Stimulated activated CD4-positive, alpha-beta T cell treated with anti-CD3 and anti-CD28 coated beads, Interleukin-12 subunit alpha, Interleukin-12 subunit beta, amount 100 ng/mL, for 24 hours (primary cell): ENCODE measurements around the gene DNAJB13.

Experiments
- DNase-seq, 2 experiments: peaks; one replicate each; pipeline ENCODE4 v3.0.0-alpha.2; 2020; ENCODE audit warnings: low read depth in 2 of 2

The DNAJB13 gene

DNA sequence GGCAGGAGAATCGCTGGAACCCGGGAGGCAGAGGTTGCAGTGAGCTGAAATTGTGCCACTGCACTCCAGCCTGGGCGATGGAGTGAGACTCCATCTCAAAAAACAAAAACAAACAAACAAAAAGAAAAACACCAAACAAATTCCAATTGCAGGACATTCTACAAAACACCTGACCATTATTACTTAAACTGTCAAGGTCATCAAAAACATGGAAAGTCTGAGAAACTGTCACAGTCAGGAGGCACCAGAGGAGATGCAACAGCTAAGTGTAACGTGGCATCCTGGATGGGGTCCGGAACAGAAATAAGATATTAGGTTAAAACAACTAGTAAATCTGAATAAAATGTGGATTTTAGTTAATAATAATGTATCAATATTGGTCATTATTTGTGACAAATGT, 914 bp upstream of the DNAJB13 start:
- DNase-seq: no peak

DNA sequence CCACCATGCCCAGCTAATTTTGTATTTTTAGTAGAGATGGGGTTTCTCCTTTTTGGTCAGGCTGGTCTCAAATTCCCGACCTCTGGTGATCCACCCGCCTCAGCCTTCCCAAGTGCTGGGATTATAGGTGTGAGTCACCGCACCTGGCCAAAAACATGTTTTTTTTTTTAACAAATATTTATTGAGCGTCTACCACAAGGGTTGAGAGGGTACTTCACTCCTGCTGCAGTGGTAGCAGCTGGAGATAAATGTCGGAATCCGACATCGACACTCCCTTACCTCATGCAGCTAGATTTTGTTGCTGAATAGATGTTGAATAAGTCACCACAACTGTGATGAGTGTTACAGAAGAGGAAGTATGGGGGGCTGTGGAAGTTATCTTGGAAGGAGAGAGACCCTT, 971 bp downstream of the DNAJB13 start:
- no peak for DNase-seq

DNA sequence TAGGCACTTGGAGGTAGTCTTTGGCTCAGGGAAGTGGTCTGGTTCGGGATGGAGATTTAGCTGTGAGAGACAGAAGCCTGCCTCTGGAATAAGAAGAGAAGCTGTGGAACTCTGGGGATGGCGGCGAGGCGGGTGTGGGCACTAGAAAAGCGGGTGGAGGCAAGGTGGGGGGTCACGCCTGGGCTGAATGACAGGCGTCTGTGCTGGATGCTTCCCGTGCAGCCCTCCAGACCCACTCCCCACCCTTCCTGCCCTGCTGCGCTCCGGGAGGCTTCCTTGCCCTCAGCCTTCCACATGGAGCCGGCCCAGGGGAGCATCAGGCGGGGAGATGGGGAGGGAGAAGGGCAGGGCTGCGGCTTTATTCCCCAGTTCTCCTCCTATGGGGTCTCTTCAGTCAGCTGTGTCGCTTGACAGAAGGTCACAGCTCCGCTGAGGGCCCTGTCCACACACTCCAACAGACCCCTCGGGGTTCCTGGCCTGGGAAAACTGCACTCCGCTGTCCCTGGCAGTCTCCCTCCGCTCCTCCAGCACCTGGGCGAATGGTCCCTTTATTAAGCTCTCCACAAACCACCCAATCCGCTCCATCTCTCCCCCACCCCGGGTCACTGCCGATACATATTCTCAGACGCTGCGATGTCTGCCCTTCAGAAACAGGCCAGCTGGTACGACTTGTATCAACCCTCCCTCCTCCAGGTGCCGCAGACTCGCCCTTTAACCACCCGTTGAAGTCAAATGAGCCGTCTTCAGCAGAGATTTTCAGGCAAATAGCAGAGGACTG, 6.2 kb downstream of the DNAJB13 start:
- no peak for DNase-seq

DNA sequence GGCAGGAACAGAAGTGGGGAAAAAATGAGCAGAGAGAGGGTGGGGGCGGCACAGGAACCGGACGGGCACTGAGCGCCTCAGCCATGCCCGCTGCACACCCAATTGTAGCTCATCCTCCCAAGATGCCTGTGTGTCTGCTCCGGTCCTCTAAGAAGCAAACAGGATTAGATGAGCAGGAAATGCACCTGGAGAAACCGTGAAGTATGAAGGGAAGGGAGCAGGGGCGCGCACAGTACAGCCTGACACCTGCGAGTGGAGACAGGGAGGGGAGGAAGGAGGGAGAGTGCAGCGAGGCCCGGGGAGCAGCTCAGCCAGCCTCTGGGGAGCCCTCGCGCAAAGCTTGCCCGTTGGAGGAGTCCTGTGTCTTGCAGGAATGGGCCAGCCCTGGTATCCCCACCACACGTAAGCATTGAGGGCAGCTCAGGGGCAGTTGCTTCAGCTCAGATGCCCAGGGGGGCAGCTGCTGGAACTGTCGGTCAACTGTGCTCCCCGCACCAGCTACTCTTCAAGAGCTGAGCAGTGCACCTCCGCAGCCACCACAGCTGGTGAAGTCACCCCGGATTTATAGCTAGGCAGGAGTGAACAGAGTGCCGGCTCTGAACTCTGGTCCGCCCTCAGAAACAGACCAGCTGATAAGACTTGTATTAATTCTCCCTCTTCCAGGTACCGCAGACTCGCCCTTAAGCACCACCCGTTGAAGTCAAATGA, 7.0 kb downstream of the DNAJB13 start:
- no peak for DNase-seq

DNA sequence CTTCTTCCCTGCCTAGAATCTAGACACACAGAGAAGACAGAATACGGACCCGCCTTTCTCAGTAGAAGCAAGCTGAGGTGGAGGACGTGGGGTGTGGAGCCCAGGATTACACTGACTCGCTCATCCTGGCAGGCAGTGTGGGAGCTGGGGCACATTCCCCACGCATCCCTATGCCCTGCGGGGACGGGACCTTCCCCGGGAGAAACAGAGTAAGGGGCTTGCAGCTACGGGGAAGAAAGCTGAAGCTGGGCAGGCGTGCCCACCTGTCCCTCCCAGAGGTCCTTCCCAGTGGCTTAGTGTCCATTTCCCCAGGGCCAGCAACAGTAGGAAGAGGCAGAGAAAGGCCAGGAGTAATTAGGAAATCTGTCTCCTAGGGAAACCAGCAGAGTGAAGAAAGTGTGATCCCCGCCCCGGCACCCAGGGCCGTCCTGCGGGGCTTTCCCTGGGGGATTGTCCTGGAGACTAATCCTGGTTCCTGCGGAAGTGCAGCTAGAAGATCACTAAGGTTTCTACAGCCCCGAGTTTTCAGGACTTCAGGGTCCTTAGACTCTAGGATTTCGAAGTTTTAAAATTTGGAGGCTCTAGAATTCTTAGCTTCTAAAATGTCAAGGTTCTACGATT, 7.8 kb downstream of the DNAJB13 start:
- no peak for DNase-seq

DNA sequence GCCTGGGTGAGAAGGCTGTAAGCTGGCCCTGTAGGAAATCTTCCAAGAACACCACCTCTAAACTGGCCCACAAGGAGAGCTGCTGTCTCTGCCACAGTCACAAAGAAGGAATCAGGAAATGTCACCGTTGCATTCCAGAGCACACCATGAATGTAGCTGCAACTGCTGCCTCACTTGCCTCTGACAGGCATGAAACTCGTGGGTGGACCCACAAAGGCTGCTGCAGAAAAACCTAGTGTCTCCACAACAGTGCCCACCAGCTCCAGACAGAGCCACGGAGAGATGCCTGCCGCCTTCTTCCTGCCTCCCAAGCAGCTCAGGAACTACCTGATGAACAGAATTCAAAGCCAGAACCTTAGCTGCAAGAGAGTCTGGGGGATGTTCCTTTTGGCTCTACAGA, 10.5 kb downstream of the DNAJB13 start:
- no peak for DNase-seq

DNA sequence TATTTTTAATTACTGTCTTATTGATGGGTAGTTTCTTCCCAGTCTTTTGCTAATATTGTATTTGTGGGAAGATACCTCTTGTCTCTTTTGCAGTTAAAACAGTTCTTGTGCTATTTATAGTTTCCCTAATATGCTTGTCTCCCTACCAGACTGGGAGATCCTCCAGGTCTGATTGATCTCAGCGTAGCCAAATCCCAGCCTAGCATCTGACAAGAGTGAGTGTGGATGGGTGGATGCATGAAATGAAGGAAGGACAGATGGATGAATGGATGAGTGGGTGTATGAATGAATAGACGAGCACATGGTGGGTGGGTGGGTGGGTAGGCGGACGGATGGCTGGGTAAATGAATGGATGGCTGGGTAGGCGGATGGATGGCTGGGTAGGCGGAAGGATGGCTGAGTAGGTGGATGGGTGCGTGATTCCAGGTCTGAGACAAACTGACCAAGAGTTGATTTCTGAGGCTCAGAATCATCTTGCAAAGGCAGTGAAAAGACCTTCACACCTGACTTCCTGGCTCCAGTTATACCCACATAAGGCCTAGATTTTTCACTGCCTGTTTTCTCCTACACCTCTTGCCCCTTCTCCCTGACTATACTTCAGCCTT, 11.4 kb downstream of the DNAJB13 start:
- no peak for DNase-seq

DNA sequence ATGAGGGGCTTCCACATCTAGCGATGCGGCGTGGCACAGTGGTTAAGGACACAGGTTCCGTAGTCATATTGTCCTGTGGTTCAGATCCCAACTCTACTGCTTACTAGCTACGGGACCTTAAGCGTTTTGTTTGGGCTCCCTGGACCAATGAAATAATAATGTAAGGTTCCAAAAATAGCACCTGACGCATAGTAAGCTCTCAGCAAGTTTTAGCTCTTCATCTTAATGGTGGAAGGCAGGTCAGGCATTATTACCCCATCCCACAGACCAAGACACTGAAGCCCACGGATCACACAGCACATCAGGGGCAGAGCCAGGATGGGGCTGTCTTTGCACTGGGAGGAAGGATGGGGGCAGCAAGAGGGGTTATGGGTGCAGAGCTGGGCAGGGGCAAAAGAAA, 13.0 kb downstream of the DNAJB13 start:
- DNase-seq: no peak

DNA sequence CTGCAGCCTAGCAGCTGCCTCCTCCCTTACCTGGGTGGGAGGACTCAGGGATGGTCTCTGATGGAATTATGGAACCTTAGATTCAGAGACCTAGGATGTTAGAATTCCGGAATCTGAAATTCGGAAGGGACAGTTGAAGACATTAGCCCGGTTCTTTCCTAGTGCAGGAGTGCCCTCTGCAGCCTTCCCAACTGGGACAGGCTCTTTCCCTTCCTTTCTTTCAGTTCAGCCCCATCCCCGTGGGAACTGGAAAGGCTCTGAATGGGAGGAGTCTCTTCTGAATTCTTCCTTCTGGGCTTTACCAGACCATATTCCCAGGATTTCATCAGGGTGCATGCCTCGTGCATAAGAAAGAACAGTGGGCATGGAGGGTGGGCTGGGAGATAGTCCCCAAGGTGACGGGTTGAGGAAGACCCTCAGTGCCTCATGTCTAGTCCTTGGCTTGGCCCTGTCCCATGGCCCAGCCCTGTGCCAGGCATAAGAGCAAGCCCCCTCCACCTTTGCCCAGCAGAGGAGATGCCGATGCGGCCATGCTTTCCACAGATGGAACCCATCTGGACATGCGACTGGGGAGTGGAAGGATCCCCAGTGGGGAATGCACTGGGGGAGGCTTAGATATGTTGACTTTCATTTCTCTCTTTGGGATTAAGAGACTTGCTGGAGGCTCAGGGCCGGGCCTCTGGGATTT, 14.4 kb downstream of the DNAJB13 start:
- no peak for DNase-seq

DNA sequence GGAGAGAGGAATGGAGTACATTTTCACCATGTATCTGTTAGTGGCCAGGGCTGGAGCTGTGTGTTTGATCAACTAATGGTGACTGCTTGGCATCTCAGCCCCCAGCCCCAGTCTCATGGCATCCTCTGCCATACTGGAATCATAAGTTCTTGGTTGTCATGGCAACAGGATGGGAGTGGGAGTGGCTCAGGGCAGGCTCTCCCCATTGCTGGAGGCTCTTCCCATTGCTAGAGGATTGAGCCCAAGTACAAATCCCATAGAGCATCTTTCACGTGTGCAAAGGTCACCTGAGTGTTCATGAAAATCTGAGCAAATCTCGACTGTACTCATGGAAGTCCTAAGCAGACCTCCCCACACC, 14.9 kb downstream of the DNAJB13 start:
- no peak for DNase-seq

DNA sequence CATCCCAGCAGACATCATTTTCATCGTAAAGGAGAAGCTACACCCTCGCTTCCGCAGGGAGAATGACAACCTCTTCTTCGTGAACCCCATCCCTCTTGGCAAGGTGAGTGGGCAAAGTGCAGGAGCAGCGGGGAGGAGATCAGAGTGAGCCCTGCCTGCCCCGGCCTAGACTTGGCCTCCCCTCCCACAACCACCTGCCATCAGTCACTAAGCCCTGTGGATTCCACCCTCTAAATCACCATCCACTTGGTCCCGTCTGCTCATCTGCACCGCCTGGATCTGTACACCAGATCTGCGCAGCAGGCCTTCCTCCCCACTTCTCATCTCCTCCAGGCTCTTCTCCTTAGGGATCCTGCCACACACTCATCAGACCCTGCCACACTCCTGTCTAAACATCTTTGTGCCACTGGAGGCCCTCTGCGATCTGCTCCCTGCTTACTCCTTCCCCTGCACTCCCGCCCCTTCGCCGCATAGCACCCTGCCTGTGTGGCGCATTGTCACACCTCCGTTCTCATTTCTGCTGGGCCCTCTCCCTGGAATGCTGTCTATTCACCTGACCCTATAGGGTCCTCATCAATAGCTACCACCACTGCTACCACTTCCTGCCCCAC, 17.6 kb downstream of the DNAJB13 start:
- DNase-seq: no peak

DNA sequence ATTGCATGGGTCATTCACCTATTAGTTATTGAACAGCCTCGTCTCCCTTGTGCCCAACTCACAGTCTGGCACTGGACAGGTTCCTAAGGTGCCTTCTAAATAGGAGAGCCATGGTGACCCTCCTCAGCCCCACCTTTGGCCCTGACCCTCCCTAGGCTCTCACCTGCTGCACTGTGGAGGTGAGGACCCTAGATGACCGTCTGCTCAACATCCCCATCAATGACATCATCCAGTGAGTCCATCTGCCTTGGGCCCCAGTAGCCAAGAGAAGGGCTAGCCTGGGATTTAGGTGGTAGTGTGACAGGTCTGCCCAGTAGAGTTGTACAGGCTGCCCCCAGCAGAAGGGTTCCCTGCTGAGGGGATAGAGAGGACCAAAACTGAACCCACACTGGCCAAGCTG, 18.3 kb downstream of the DNAJB13 start:
- no peak for DNase-seq

DNA sequence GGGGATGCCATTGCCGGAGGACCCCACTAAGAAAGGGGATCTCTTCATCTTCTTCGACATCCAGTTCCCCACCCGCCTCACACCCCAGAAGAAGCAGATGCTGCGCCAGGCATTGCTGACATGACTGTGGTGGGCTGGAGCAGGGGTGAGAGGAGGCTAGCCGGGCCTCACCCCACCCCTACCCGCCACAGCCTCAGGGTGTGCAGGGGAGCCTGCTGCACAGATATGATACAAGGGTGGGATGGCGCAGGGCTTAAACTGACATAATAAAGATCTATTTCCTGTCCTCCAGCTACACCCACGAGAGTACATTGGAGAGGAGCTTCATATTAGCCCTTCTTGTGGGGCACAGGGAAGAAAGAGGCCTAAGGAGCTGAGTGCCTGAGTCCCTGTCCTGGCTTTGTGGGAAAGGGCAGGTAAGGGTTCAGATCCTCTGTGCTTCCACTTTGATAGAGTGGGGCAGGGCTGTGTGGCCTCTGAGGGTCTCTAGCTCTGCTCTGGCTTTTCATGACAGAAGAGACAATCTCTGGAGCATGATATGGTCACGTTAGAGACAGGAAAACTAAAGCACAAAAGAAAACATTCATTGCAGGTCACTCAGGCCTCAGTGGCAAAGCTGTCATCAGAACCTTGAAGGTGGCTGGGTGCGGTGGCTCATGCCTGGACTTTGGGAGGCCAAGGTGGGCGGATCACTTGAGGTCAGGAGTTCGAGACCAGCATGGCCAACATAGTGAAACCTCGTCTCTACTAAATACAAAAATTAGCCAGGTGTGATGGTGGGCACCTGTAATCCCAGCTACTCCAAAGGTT, 19.4 kb downstream of the DNAJB13 start:
- no peak for DNase-seq

DNA sequence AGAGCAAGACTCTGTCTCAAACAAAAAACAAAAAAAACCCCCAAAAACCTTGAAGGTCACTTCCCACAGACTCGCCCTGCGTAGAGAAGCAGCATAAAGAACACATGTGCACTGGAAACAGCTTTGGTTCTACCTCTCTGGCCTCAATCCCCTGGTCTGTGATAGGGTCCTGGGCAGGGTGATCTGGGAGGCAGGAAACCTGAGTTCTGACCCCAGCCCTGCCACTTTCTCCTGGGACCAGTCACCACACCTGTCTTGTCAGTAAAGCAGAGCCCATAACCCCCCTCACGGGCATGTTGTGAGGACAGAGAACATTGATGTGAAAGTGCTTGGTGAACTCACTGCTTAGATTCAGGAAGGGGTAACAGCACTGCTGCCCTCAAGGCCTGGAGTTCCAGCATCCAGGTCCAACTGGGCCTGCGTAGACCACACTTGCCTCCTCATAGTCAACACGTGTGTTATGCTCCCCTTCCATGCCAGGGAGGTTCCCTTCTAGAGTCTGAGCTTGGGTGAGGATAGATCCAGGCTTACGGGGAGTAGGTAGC, 20.4 kb downstream of the DNAJB13 start:
- no peak for DNase-seq

DNA sequence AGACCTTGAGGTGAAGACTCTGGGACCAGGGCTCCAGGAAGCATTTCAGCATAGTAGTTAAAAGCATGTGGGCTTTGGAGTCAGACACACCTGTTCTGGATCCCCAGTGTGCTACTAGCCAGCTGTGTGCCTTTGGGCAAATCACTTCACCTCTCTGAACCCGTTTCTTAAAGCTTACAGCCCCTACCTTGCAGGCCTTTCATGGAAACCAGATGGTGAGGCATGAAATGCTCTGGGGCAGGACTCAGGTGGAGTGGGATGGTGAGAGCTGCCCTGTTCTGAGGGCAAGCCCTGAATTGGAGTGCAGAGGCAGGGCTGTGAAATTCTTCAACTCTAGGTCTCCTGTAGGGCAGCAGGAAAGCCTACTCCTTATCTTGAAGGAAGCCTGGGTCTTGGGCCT, 21.4 kb downstream of the DNAJB13 start:
- DNase-seq: no peak

DNA sequence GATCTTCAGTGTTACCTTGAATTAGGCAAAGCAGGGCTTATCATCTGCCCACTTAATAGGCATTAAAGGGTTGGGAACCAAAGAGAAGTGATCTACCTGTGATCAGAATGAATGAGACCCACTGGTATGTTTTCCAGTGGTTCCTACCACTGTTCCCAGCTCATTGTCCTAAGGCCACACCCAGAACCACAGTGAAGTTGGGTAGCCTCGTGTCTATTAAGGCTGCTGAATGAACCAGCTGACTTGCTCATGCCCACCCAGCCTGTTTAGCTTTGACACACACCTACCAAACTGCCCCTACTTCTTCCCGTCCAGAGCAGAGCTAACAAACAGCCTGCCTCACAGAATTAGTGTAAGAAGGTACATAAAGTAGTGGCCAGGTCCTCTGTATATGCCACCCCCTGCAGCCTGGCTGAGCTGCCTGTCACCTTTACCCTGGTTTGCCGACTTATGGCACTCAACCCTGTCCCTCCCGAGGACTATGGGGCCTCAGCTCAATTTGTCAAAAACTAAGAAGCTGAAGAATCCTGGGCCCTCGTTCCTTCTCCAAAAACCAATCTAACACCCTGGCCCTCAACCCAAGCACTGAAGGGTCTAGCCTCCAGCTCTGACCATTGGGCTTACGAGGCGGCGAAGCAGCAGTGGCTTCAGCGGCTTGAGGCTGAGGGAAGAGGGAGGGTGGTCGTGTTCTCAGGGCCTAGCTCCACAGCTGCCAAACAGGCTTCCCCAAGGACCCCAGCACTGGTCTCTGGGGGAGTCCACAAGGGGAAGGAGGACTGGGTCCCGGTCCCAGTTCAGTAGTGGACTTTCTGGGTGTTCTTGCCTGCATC, 22.0 kb downstream of the DNAJB13 start:
- DNase-seq: no peak

DNA sequence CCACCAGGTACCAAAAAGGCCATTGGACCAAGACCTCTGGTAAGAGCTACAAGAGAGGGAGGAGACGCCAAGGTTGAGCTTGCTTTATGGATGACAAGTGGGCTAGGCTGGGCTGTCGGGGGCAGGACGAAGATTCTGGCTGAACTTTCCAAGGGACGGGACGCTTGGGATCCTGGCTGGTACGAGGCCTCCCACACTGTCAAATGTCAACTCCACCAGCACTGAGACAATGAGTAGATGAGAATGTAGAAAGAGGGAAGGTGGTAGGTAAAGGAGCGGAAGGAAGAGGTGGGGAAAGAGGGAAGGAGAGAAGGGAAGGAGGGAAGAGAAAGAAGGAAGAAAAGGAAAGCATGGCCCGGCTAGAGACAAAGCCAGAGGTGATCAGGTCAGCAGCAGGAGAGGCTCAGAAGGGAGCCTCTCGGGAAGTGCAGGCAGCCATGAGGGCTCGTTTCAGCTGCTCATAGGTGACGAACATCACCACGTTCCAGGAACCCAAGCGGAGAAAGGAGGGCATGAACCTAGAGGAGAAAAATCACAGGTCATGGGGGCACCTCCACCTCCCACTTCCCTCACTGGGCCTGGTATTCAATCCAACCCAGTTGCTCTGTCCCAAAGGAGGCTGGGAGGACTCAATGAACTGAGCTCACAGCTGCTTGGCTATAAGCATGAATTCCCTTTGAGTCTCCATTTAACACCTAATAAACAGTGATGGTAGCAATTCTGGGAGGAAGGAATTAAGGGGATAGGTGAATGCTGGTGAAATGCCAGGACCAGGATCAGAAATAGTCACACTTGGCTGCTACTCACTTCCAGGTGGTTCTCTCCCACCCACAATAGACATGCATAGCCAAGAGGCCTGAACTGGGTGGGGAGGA, 24.0 kb downstream of the DNAJB13 start:
- no peak for DNase-seq

DNA sequence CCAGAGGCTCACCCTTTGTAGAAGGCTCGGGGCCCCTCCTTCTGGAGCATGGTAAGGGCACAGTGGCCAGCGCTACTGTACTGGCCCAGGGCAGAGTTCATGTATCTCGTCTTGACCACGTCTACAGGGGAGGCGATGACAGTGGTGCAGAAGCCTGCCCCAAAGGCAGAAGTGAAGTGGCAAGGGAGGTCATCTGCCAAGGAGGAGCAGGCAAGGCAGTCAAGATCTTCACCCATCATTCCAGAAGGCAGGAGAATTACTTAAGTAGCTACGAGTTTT, 24.6 kb downstream of the DNAJB13 start:
- no peak for DNase-seq
